Measurements from ENCODE around the gene SIDT1. TPM values are rescaled to one million over a fixed set of nuclear protein-coding genes. Genes with fewer than 3 reads are reported as not detected.

SIDT1 gene
- total and polyA plus RNA-seq, 4 donors, result 18.2 to 49.6 (median 39.9) TPM

GRCh38 chr3:113537155-113537554, 4.8 kb downstream of the SIDT1 start:
- no peak overlapping the region for H3K27ac ChIP-seq (ENCODE audit: low read depth, low read length)
- peaks cover 5% of the 10 kb centered on the region for H3K9me3 ChIP-seq (ENCODE audit: control insufficient read depth, insufficient read depth, low read length)
- DNase-seq (ENCODE audit: low read depth in 4 of 6, low spot score in 6 of 6), result no peak
- peaks cover 21% of the 10 kb centered on the region for H3K27me3 ChIP-seq (ENCODE audit: control insufficient read depth, insufficient read depth, low read length)
- peaks cover 12% of the 10 kb centered on the region for H3K4me1 ChIP-seq (ENCODE audit: control insufficient read depth, insufficient read depth, low read length)
- H3K36me3 ChIP-seq (ENCODE audit: control insufficient read depth, insufficient read depth, low read length), result no peaks in the 10 kb centered on the region
- no peak overlapping the region for H3K4me3 ChIP-seq (ENCODE audit: low read depth, low read length)

- no CpG with 5 or more reads among the region's 2 CpGs for WGBS (ENCODE audit: insufficient coverage)
Observed at GRCh38 chr3:113541519-113541918, 9.2 kb downstream of the SIDT1 start.

GRCh38 chr3:113545594-113545993, 13.2 kb downstream of the SIDT1 start:
- Histone ChIP-seq H3K36me3 (ENCODE audit: control insufficient read depth, insufficient read depth, low read length) (no peaks in the 10 kb centered on the region), H3K27me3 (ENCODE audit: control insufficient read depth, insufficient read depth, low read length) (no peaks in the 10 kb centered on the region), H3K27ac (ENCODE audit: low read depth, low read length) (no peak overlapping the region), H3K4me3 (ENCODE audit: low read depth, low read length) (no peak overlapping the region), H3K9me3 (ENCODE audit: control insufficient read depth, insufficient read depth, low read length) (peaks cover 5% of the 10 kb centered on the region), H3K4me1 (ENCODE audit: control insufficient read depth, insufficient read depth, low read length) (no peaks in the 10 kb centered on the region)
- DNase-seq (ENCODE audit: low read depth in 4 of 6, low spot score in 6 of 6), result no peak
- WGBS (ENCODE audit: insufficient coverage), result no CpG with 5 or more reads among the region's 1 CpG

More at GRCh38 chr3:113541519-113541918, 9.2 kb downstream of the SIDT1 start:
- H3K36me3 ChIP-seq (ENCODE audit: control insufficient read depth, insufficient read depth, low read length), result no peaks in the 10 kb centered on the region
- DNase-seq (ENCODE audit: low read depth in 4 of 6, low spot score in 6 of 6), result no peak
- H3K27me3 ChIP-seq (ENCODE audit: control insufficient read depth, insufficient read depth, low read length), result no peaks in the 10 kb centered on the region
- H3K4me3 ChIP-seq (ENCODE audit: low read depth, low read length), result no peak overlapping the region
- no peaks in the 10 kb centered on the region for H3K4me1 ChIP-seq (ENCODE audit: control insufficient read depth, insufficient read depth, low read length)
- H3K9me3 ChIP-seq (ENCODE audit: control insufficient read depth, insufficient read depth, low read length), result peaks cover 5% of the 10 kb centered on the region
- H3K27ac ChIP-seq (ENCODE audit: low read depth, low read length), result no peak overlapping the region

GRCh38 chr3:113546414-113546893, 14.1 kb downstream of the SIDT1 start:
- no peaks in the 10 kb centered on the region for H3K27me3 ChIP-seq (ENCODE audit: control insufficient read depth, insufficient read depth, low read length)
- H3K4me1 ChIP-seq (ENCODE audit: control insufficient read depth, insufficient read depth, low read length), result no peaks in the 10 kb centered on the region
- H3K27ac ChIP-seq (ENCODE audit: low read depth, low read length), result no peak overlapping the region
- peaks cover 3% of the 10 kb centered on the region for H3K9me3 ChIP-seq (ENCODE audit: control insufficient read depth, insufficient read depth, low read length)
- no peak overlapping the region for H3K4me3 ChIP-seq (ENCODE audit: low read depth, low read length)
- no peak for DNase-seq (ENCODE audit: low read depth in 4 of 6, low spot score in 6 of 6)
- 100% methylated on average over 1 of the region's 3 CpGs for WGBS (ENCODE audit: insufficient coverage)
- no peaks in the 10 kb centered on the region for H3K36me3 ChIP-seq (ENCODE audit: control insufficient read depth, insufficient read depth, low read length)

- Histone ChIP-seq H3K27me3 (ENCODE audit: control insufficient read depth, insufficient read depth, low read length) (no peaks in the 10 kb centered on the region), H3K27ac (ENCODE audit: low read depth, low read length) (no peak overlapping the region), H3K4me3 (ENCODE audit: low read depth, low read length) (no peak overlapping the region), H3K9me3 (ENCODE audit: control insufficient read depth, insufficient read depth, low read length) (no peaks in the 10 kb centered on the region), H3K4me1 (ENCODE audit: control insufficient read depth, insufficient read depth, low read length) (no peaks in the 10 kb centered on the region), H3K36me3 (ENCODE audit: control insufficient read depth, insufficient read depth, low read length) (no peaks in the 10 kb centered on the region)
- 100% methylated on average over 1 of the region's 2 CpGs for WGBS (ENCODE audit: insufficient coverage)
- DNase-seq (ENCODE audit: low read depth in 4 of 6, low spot score in 6 of 6), result no peak
Observed at GRCh38 chr3:113548501-113548900, 16.1 kb downstream of the SIDT1 start.

- Histone ChIP-seq H3K27me3 (ENCODE audit: control insufficient read depth, insufficient read depth, low read length) (no peaks in the 10 kb centered on the region), H3K36me3 (ENCODE audit: control insufficient read depth, insufficient read depth, low read length) (no peaks in the 10 kb centered on the region), H3K27ac (ENCODE audit: low read depth, low read length) (no peak overlapping the region), H3K4me3 (ENCODE audit: low read depth, low read length) (no peak overlapping the region), H3K9me3 (ENCODE audit: control insufficient read depth, insufficient read depth, low read length) (no peaks in the 10 kb centered on the region), H3K4me1 (ENCODE audit: control insufficient read depth, insufficient read depth, low read length) (no peaks in the 10 kb centered on the region)
- WGBS (ENCODE audit: insufficient coverage), result 80% methylated on average over 2 of the region's 5 CpGs
- DNase-seq (ENCODE audit: low read depth in 4 of 6, low spot score in 6 of 6), result no peak
Observed at GRCh38 chr3:113551820-113552219, 19.5 kb downstream of the SIDT1 start.

GRCh38 chr3:113552851-113553250, 20.5 kb downstream of the SIDT1 start:
- H3K9me3 ChIP-seq (ENCODE audit: control insufficient read depth, insufficient read depth, low read length), result no peaks in the 10 kb centered on the region
- H3K27me3 ChIP-seq (ENCODE audit: control insufficient read depth, insufficient read depth, low read length), result no peaks in the 10 kb centered on the region
- no peaks in the 10 kb centered on the region for H3K36me3 ChIP-seq (ENCODE audit: control insufficient read depth, insufficient read depth, low read length)
- H3K27ac ChIP-seq (ENCODE audit: low read depth, low read length), result no peak overlapping the region
- no peak overlapping the region for H3K4me3 ChIP-seq (ENCODE audit: low read depth, low read length)
- no peak for DNase-seq (ENCODE audit: low read depth in 4 of 6, low spot score in 6 of 6)
- no CpG with 5 or more reads among the region's 3 CpGs for WGBS (ENCODE audit: insufficient coverage)
- H3K4me1 ChIP-seq (ENCODE audit: control insufficient read depth, insufficient read depth, low read length), result no peaks in the 10 kb centered on the region

GRCh38 chr3:113555138-113555537, 22.8 kb downstream of the SIDT1 start:
- no peaks in the 10 kb centered on the region for H3K36me3 ChIP-seq (ENCODE audit: control insufficient read depth, insufficient read depth, low read length)
- no peaks in the 10 kb centered on the region for H3K9me3 ChIP-seq (ENCODE audit: control insufficient read depth, insufficient read depth, low read length)
- 60% methylated on average over 1 of the region's 1 CpG for WGBS (ENCODE audit: insufficient coverage)
- H3K4me3 ChIP-seq (ENCODE audit: low read depth, low read length), result no peak overlapping the region
- no peak overlapping the region for H3K27ac ChIP-seq (ENCODE audit: low read depth, low read length)
- no peak for DNase-seq (ENCODE audit: low read depth in 4 of 6, low spot score in 6 of 6)
- no peaks in the 10 kb centered on the region for H3K4me1 ChIP-seq (ENCODE audit: control insufficient read depth, insufficient read depth, low read length)
- H3K27me3 ChIP-seq (ENCODE audit: control insufficient read depth, insufficient read depth, low read length), result no peaks in the 10 kb centered on the region

GRCh38 chr3:113556316-113556945, 24.1 kb downstream of the SIDT1 start:
- H3K36me3 ChIP-seq (ENCODE audit: control insufficient read depth, insufficient read depth, low read length), result no peaks in the 10 kb centered on the region
- no peaks in the 10 kb centered on the region for H3K9me3 ChIP-seq (ENCODE audit: control insufficient read depth, insufficient read depth, low read length)
- no peak for DNase-seq (ENCODE audit: low read depth in 4 of 6, low spot score in 6 of 6)
- H3K4me3 ChIP-seq (ENCODE audit: low read depth, low read length), result no peak overlapping the region
- no peaks in the 10 kb centered on the region for H3K4me1 ChIP-seq (ENCODE audit: control insufficient read depth, insufficient read depth, low read length)
- H3K27ac ChIP-seq (ENCODE audit: low read depth, low read length), result no peak overlapping the region
- H3K27me3 ChIP-seq (ENCODE audit: control insufficient read depth, insufficient read depth, low read length), result no peaks in the 10 kb centered on the region
- 53% methylated on average over 2 of the region's 6 CpGs for WGBS (ENCODE audit: insufficient coverage)

- DNase-seq (ENCODE audit: low read depth in 4 of 6, low spot score in 6 of 6), result no peak
- 93% methylated on average over 2 of the region's 7 CpGs for WGBS (ENCODE audit: insufficient coverage)
Observed at GRCh38 chr3:113556946-113557335, 24.6 kb downstream of the SIDT1 start.

More at GRCh38 chr3:113556946-113557335, 24.6 kb downstream of the SIDT1 start:
- Histone ChIP-seq H3K27me3 (ENCODE audit: control insufficient read depth, insufficient read depth, low read length) (no peaks in the 10 kb centered on the region), H3K4me1 (ENCODE audit: control insufficient read depth, insufficient read depth, low read length) (no peaks in the 10 kb centered on the region), H3K27ac (ENCODE audit: low read depth, low read length) (no peak overlapping the region), H3K36me3 (ENCODE audit: control insufficient read depth, insufficient read depth, low read length) (no peaks in the 10 kb centered on the region), H3K4me3 (ENCODE audit: low read depth, low read length) (no peak overlapping the region), H3K9me3 (ENCODE audit: control insufficient read depth, insufficient read depth, low read length) (no peaks in the 10 kb centered on the region)

Measured in spinal cord (tissue), 10 donors.